HG02870 (cell line): ENCODE data around the gene ZDHHC6.
A peak's percentile ranks its signal among the peaks of the same experiment; 100 is the strongest.
"Not testable (repeated sequence)": the region's sequence is repeated elsewhere in the genome, so short reads cannot be mapped to it uniquely, and the experiment has no call there.

Experiments used
- ATAC-seq: cut with Tn5 transposase; IDR thresholded peaks from one replicate; pipeline ENCODE4 v1.9.1; 2021; ENCODE audit warnings: mild to moderate bottlenecking, moderate library complexity; ENCODE audit not compliant: unreplicated experiment

Gene ZDHHC6

GRCh38 chr10:112393341-112393740, 53.4 kb downstream of the ZDHHC6 start:
- ATAC-seq, result no peak

DNA sequence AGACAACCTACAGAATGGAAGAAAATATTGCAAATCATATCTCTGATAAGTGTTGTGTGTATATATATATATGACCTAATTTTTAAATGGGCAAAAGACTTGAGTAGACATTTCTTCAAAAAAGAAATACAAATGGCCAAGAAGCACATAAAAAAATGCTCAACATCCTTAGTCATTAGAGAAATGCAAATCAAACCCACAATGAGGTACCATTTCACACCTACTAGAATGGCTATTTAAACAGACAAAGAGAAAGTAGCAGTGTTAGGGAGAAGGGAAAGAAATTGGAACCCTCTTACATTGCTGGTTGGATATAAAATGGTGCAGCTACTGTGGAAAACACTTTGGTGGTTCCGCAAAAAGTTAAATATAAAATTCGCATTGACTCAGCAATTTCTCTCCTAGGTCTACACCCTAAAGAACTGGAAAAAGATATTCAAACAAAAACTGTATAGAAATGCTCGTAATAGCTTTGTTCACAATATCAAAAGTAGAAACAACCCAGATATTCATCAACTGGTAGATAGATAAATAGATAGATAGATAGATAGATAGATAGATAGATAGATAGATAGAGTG, 56.5 kb downstream of the ZDHHC6 start:
- ATAC-seq, result no peak

DNA sequence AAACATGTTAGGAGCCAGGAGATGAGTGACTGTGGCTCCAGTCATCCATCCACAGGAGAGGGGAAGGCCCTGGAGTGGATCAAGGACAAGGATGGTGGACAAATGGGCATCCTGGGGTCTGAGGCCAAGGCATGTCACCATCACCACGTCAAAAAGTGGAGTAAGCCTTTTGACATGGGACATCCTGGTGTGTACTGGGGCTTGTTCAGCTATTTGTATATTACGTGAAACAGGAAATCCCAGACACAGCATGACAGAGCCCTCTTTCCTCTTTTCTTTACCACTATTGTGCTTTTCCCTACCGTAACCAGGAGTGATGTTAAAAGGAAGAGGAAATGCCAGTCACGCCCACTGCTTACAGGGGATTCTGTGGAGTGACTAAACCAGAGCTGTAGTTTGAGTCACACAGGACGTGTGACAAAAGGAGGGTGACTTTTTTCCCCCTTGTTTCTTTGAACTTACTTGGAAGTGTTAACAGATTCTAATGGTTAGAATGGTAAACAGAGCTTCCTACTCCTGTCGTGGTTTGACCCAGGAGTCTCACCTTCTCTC, 57.4 kb downstream of the ZDHHC6 start:
- peak; percentile 69 for ATAC-seq

GRCh38 chr10:112388548-112388947, 58.2 kb downstream of the ZDHHC6 start:
- ATAC-seq, result no peak

DNA sequence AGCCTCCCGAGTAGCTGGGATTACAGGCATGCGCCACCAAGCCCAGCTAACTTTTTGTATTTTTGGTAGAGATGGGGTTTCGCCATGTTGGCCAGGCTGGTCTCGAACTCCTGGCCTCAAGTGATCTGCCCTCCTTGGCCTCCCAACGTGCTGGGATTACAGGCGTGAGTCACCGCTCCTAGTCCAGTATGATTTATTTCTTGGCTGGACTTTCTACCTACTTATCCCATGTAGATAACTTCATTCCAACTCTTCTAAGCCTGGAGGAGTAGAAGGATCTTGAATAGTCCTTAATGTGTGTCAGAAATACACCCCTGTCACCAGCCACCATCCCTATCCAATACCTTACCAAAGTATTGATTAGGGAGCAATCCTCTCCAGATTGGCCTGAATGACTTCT, 58.7 kb downstream of the ZDHHC6 start:
- ATAC-seq, result not testable (repeated sequence)

DNA sequence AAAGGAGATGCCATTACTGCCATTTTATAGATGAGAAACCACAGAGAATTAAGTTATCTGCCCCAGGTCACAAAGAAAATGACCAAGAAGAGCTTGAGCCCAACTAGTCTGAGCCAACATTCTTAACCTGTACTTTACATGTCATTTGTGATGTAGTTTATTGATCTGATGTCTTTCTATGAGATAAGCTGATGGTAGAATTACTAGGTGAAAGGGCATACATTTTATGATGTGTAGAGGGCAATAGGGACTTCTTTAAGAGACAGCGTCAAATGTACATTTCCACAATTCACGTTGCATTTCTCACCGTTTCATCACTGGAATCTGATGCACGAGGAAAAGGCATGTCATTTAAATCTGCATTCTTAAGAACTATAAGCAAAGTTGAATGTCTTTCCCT, 61.5 kb downstream of the ZDHHC6 start:
- no peak for ATAC-seq

DNA sequence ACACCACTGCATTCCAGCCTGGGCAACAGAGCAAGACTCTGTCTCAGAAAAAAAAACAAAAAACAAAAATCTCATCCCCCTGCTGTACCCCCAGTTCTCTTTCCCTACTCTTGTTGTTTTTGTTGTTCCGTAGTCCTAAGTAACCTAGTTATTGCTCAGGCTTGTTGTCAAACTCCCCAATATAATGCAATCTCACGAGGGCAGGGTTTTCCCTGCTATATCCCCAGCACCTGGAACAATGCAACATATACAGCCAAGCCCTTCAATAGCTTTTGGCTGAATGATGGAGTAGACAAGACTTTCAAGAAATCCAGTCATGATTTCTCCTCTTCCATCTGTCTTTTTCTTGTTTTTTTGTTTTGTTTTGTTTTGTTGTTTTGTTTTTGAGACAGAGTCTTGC, 62.6 kb downstream of the ZDHHC6 start:
- ATAC-seq, result no peak

- no peak for ATAC-seq
These were observed 63.4 kb downstream of the ZDHHC6 start for GRCh38 chr10:112383325-112383724.

GRCh38 chr10:112382515-112383235, 64.0 kb downstream of the ZDHHC6 start:
- ATAC-seq, result no peak
